HepG2 (cell line): Measurements from ENCODE around the gene MDM4. TPM values are rescaled to one million over a fixed set of nuclear protein-coding genes. Genes with fewer than 3 reads are reported as not detected.

Source experiments
- ATAC-seq: fragments of 200-7000 bp; cut with Tn5 transposase; 3 replicates; pipeline ENCODE4 v1.9.1; 2020; ENCODE audit warnings: mild to moderate bottlenecking, moderate library complexity
- BruUV-seq: library from RNA; stranded (reverse); fragments of 400-500 nt; replicated peaks from 2 replicates; lab custom pipeline; 2021; lab: Mats Ljungman, UMichigan
- CTCF ChIA-PET: fragments of 300-600 bp; formaldehyde crosslinking; extraction: SDS; loops from one replicate; lab custom pipeline; 2021; ENCODE audit warnings: low total read pairs, inconsistent platforms, low intra/inter-chr PET ratio; lab: Yijun Ruan, JAX
- POLR2A ChIA-PET: fragments of 350-600 bp; sonication (Branson Sonifier 250); formaldehyde crosslinking; loops from one replicate; lab custom pipeline; 2020; ENCODE audit warnings: antibody characterized with exemption, inconsistent platforms; lab: Yijun Ruan, JAX
- DNase-seq: peaks from one replicate; pipeline ENCODE4 v3.0.0-alpha.2; 2015; ENCODE audit warnings: low spot score
- FAIRE-seq: peaks from 3 replicates; lab custom pipeline; 2011; peaks lifted over from hg19 to GRCh38; lab: Jason Lieb, UNC
- H2AFZ ChIP-seq: one replicate; pipeline ENCODE4 v1.6.1; 2011; ENCODE audit warnings: low read length, inconsistent platforms
- H3K27ac ChIP-seq: fragments of 300-600 bp; 3 replicates; pipeline ENCODE4 v1.8.0; 2011; ENCODE audit warnings: mixed run types, mild to moderate bottlenecking, mixed read lengths, low read length, inconsistent platforms; ENCODE audit not compliant: insufficient read depth; ENCODE audit errors: extremely low read length
- H3K27me3 ChIP-seq, 2 experiments: fragments of 200-600 bp in 1 of 2; 2 replicates in 1 of 2; 3 replicates in 1 of 2; pipeline versions ENCODE4 v1.6.0 to v1.8.0; 2011; ENCODE audit warnings: low read length in 2 of 2, mild to moderate bottlenecking in 2 of 2, moderate library complexity in 2 of 2, inconsistent platforms in 1 of 2; ENCODE audit not compliant: insufficient read depth in 2 of 2, control insufficient read depth in 1 of 2
- H3K36me3 ChIP-seq, 2 experiments: fragments of 200-600 bp in 1 of 2; replicated peaks in 1 of 2; 2 replicates in 1 of 2; 3 replicates in 1 of 2; pipeline versions ENCODE4 v1.5.1 to v1.8.0; 2011; ENCODE audit warnings: low read length in 2 of 2, inconsistent platforms in 1 of 2; ENCODE audit not compliant: insufficient read depth in 2 of 2, control insufficient read depth in 1 of 2
- H3K4me1 ChIP-seq: 2 replicates; pipeline ENCODE4 v1.5.1; 2012; ENCODE audit warnings: low read length, inconsistent platforms; ENCODE audit not compliant: insufficient read depth
- H3K4me2 ChIP-seq: 2 replicates; pipeline ENCODE4 v1.6.0; 2011; ENCODE audit warnings: low read depth, low read length, inconsistent platforms
- H3K4me3 ChIP-seq, 3 experiments: fragments of 200-600 bp in 1 of 3; sonication (generic), shearing (Covaris generic) in 1 of 3; replicated peaks in 1 of 3; 2 replicates each; pipeline ENCODE4 v1.5.1; 2011 to 2016; ENCODE audit warnings: low read length in 3 of 3, inconsistent platforms in 2 of 3, low read depth in 2 of 3, mild to moderate bottlenecking in 2 of 3, control low read depth in 1 of 3, mixed read lengths in 1 of 3; ENCODE audit not compliant: insufficient read depth in 1 of 3
- H3K79me2 ChIP-seq: one replicate; pipeline ENCODE4 v1.6.1; 2011; ENCODE audit warnings: low read length, inconsistent platforms; ENCODE audit not compliant: insufficient read depth
- H3K9ac ChIP-seq: 2 replicates; pipeline ENCODE4 v1.6.0; 2011; ENCODE audit warnings: mild to moderate bottlenecking, low read depth, low read length, inconsistent platforms; ENCODE audit not compliant: insufficient read depth
- H3K9me3 ChIP-seq: 2 replicates; pipeline ENCODE4 v1.5.1; 2012; ENCODE audit warnings: mild to moderate bottlenecking, low read length
- H4K20me1 ChIP-seq: 2 replicates; pipeline ENCODE4 v1.6.0; 2011; ENCODE audit warnings: inconsistent platforms, mild to moderate bottlenecking, low read length, moderate library complexity; ENCODE audit not compliant: insufficient read depth
- ATF4 ChIP-seq, 2 experiments: fragments of 450-650 bp in 1 of 2; sonication (generic) in 1 of 2; formaldehyde crosslinking; IDR thresholded peaks; 2 replicates each; pipeline versions ENCODE4 v1.5.0 to v1.8.0; 2020 to 2022; ENCODE audit warnings: mild to moderate bottlenecking in 1 of 2, missing genetic modification reagents in 1 of 2
- ATF7 ChIP-seq, 2 experiments: fragments of 450-650 bp in 1 of 2; sonication (generic) in 1 of 2; formaldehyde crosslinking in 1 of 2; IDR thresholded peaks; 2 replicates each; pipeline versions ENCODE4 v1.4.0 to v1.6.1; 2016 to 2020; ENCODE audit warnings: antibody characterized with exemption in 1 of 2, mild to moderate bottlenecking in 1 of 2, missing genetic modification reagents in 1 of 2
- BCL6 ChIP-seq: IDR thresholded peaks from 2 replicates; pipeline ENCODE4 v1.6.1; 2016; ENCODE audit warnings: missing genetic modification reagents, missing compliant biosample characterization
- CAMTA2 ChIP-seq: sonication (generic); formaldehyde crosslinking; IDR thresholded peaks from 2 replicates; pipeline ENCODE4 v1.4.0; 2020; ENCODE audit warnings: mild to moderate bottlenecking, missing genetic modification reagents, borderline replicate concordance
- CEBPB ChIP-seq: IDR thresholded peaks from 2 replicates; pipeline ENCODE4 v1.6.1; 2011; ENCODE audit warnings: low read depth, low read length, improper control_type of control experiment, borderline replicate concordance
- CEBPG ChIP-seq: IDR thresholded peaks from 2 replicates; pipeline ENCODE4 v1.6.1; 2016
- CREB1 ChIP-seq, 2 experiments: fragments of 450-650 bp in 1 of 2; IDR thresholded peaks; 2 replicates each; pipeline ENCODE4 v1.6.1; 2016 to 2017; ENCODE audit warnings: control low read depth in 1 of 2, mild to moderate bottlenecking in 1 of 2, missing compliant biosample characterization in 1 of 2, missing genetic modification characterization in 1 of 2
- KMT2A ChIP-seq: sonication (generic); formaldehyde crosslinking; IDR thresholded peaks from 2 replicates; pipeline ENCODE4 v1.4.0; 2020; ENCODE audit warnings: missing genetic modification reagents
- SALL1 ChIP-seq: sonication (generic); formaldehyde crosslinking; IDR thresholded peaks from 2 replicates; pipeline ENCODE4 v1.8.0; 2022; ENCODE audit warnings: mild to moderate bottlenecking, missing genetic modification reagents
- ZNF12 ChIP-seq: sonication (generic); formaldehyde crosslinking; IDR thresholded peaks from 2 replicates; pipeline ENCODE4 v1.5.0; 2020; ENCODE audit warnings: missing genetic modification reagents
- ZNF225 ChIP-seq: sonication (generic); formaldehyde crosslinking; IDR thresholded peaks from 2 replicates; pipeline ENCODE4 v1.4.0; 2020; ENCODE audit warnings: mild to moderate bottlenecking, missing genetic modification reagents
- WGBS: methylation state at CpG from one replicate; pipeline ENCODE4 v1.1.6; 2017; ENCODE audit warnings: low lambda C conversion rate; 5-methylcytosine and 5-hydroxymethylcytosine counted together
- in situ Hi-C: cut with HindIII; loops from 2 replicates; pipeline ENCODE4 v1.10.0; 2017; ENCODE audit warnings: low pct_unique_long_range_greater_than_20kb; ENCODE audit not compliant: extremely low pct_ligation_motif_present
- intact Hi-C: fragments of 100-400 bp; cut with micrococcal nuclease; formaldehyde crosslinking; loops from one replicate; pipeline ENCODE4 v1.10.0; 2022; ENCODE audit not compliant: unreplicated experiment
- polyA plus RNA-seq, 8 experiments: library from polyadenylated mRNA; depleted of rRNA in 3 of 8; stranded (reverse) in 7 of 8; unstranded in 1 of 8; fragments of >200 nt; fragmentation: Illumina TruSeq in 4 of 8; extraction: Trizol in 4 of 8; gene quantifications; 2 replicates each; pipeline versions ENCODE4 v1.2.1 to v1.2.3, GENCODE V29; 2011 to 2016; ENCODE audit warnings: low read depth in 4 of 8, missing spikeins in 1 of 8, mixed read lengths in 1 of 8; ENCODE audit not compliant: insufficient read depth in 1 of 8
- total RNA-seq, 5 experiments: library from RNA; depleted of rRNA; stranded (reverse); fragments of >200 nt; fragmentation: Illumina TruSeq; extraction: Trizol; gene quantifications; 2 replicates each; pipeline ENCODE4 v1.2.3, GENCODE V29; 2016; ENCODE audit warnings: low read depth in 1 of 5
- TF ChIP-seq, protein P1 (sequence below): sonication (generic); formaldehyde crosslinking; IDR thresholded peaks from 2 replicates; pipeline ENCODE4 v1.8.0; 2022; ENCODE audit warnings: mild to moderate bottlenecking, missing genetic modification reagents; ENCODE audit not compliant: insufficient replicate concordance

The MDM4 gene
- total and polyA plus RNA-seq, 2 of the 13 experiments (the other 11 are each of a cell fraction or from before 2014, with no cell fraction given): 14.9 to 19.0 TPM

- TF ChIP-seq, protein P1, sequence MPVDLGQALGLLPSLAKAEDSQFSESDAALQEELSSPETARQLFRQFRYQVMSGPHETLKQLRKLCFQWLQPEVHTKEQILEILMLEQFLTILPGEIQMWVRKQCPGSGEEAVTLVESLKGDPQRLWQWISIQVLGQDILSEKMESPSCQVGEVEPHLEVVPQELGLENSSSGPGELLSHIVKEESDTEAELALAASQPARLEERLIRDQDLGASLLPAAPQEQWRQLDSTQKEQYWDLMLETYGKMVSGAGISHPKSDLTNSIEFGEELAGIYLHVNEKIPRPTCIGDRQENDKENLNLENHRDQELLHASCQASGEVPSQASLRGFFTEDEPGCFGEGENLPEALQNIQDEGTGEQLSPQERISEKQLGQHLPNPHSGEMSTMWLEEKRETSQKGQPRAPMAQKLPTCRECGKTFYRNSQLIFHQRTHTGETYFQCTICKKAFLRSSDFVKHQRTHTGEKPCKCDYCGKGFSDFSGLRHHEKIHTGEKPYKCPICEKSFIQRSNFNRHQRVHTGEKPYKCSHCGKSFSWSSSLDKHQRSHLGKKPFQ (CRISPR knock-in tag): no peak
- TF ChIP-seq SALL1 (CRISPR knock-in tag) (no peak), ZNF225 (no peak)
Observed at GRCh38 chr1:204498981-204499380, 17.2 kb upstream of the MDM4 start (continued).

DNA sequence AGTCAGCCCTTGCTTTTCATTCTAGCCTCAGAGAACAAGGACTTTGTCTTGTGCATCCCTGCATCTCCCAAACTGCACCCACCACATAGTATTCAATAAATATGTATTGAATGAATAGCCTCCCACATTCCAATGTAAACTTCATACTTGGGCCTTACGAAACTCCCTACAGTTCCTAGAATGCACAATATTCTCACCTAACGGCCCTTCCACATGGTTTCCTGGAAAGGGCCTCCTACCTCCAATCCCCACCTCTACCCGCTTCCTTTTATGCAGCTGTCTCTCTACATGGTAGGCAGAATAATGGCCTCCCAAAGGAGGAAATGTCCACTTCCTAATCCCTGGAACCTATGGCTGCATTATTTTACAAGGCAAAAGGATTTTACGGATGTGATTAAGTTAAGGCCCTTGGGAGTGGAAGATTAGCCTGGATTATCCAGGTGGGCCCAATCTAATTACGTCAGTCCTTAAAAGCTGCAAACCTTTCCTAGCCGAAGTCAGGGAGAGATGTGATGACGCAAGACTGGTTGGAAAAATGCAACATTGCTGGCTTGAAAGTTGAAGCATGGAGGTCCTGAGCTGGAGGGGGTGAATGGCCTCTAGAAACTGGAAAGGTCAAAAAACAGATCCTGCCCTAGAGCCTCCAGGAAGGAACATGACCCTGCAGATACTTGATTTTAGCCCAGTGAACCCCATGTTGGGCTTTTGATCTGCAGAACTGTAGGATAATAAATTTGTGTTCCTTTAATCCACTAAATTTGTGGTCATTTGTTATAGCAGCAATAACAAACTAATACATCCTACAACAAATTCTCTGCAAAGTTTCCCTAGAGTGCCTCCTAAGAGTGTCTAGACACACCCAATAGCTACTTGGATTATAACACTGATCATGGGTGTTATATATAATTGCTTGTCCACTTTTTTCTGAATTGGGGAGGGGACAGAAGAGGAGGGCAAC, 16.4 kb upstream of the MDM4 start:
- no peaks in the 10 kb centered on the region for H4K20me1 ChIP-seq
- FAIRE-seq: no peak
- intact Hi-C loops: loop anchor here (10.0 kb wide), 1 partner anchor 355 kb away; no protein-coding TSS in a partner anchor
- no peak overlapping the region for H3K27ac ChIP-seq
- TF ChIP-seq CREB1 (IDR thresholded peaks at IDR 0.05) (peak; percentile 63), CREB1 (CRISPR knock-in tag; IDR thresholded peaks at IDR 0.05) (no peak), ZNF12 (peak; percentile 96), ATF4 (CRISPR knock-in tag; IDR thresholded peaks at IDR 0.05) (peak in 1 of 2 experiments; percentile 89; a peak in 2 of 4 replicates), CEBPG (CRISPR knock-in tag) (0 out of 2 replicates have a peak, but pooled peaks have one; percentile 50), BCL6 (CRISPR knock-in tag) (peak; percentile 96), ATF7 (IDR thresholded peaks at IDR 0.05) (peak; percentile 70), ATF7 (CRISPR knock-in tag; IDR thresholded peaks at IDR 0.05) (no peak), CAMTA2 (CRISPR knock-in tag) (no peak), KMT2A (no peak), CEBPB (peak; percentile 91)
- no peak overlapping the region for H3K9ac ChIP-seq
- no peak overlapping the region; the same call in 1 of the 2 replicates for H3K4me2 ChIP-seq
- no peak overlapping the region for H3K4me3 ChIP-seq
- ChIA-PET CTCF (interaction anchor here (5.8 kb wide), 1 partner anchor 54 kb away, joined by 78 read pairs; no protein-coding TSS in a partner anchor), POLR2A (no interaction called here)
- no peaks in the 10 kb centered on the region for H3K36me3 ChIP-seq
- DNase-seq: no peak
- H2AFZ ChIP-seq: no peak overlapping the region
- BruUV-seq: no TSS peak
- H3K27me3 ChIP-seq: peaks cover 0 to 46% of the 10 kb centered on the region in 2 experiments; a peak in 4 of 5 replicates
- 28% methylated on average over 7 of the region's 7 CpGs for WGBS
- no peak for ATAC-seq
- in situ Hi-C loops: loop anchor here (5.0 kb wide), 1 partner anchor 52 kb away; no protein-coding TSS in a partner anchor
- no peaks in the 10 kb centered on the region for H3K9me3 ChIP-seq
- no peaks in the 10 kb centered on the region for H3K79me2 ChIP-seq
- peaks cover 29% of the 10 kb centered on the region for H3K4me1 ChIP-seq
